Kidney capillary endothelial cell (primary cell): Measurements from ENCODE around the gene GPBAR1.

Experiments used
- DNase-seq: peaks from one replicate; pipeline ENCODE4 v3.0.0-alpha.2; 2018; ENCODE audit warnings: low spot score

GPBAR1 gene

GRCh38 chr2:218260742-218261422, at the start of gene GPBAR1:
TSS of gene GPBAR1 (plus strand) at chr2:218261015. CDS start at chr2:218262725, 1,710 bp downstream.
- no peak for DNase-seq

- no peak for DNase-seq
Measured at GRCh38 chr2:218214116-218214515, 46.7 kb upstream of the GPBAR1 start.

- DNase-seq: no peak
Measured at GRCh38 chr2:218216336-218216673, 44.5 kb upstream of the GPBAR1 start.

- DNase-seq: peak; percentile 87
Measured at GRCh38 chr2:218216674-218217359, 44.0 kb upstream of the GPBAR1 start, which contains the start of gene ARPC2. TSS of gene ARPC2 (plus strand) at chr2:218217189. CDS start at chr2:218217471, 282 bp downstream.

GRCh38 chr2:218217360-218218267, 43.2 kb upstream of the GPBAR1 start:
- no peak for DNase-seq

GRCh38 chr2:218218268-218219185, 42.3 kb upstream of the GPBAR1 start:
- DNase-seq: no peak

GRCh38 chr2:218219934-218220333, 40.9 kb upstream of the GPBAR1 start:
- no peak for DNase-seq

GRCh38 chr2:218221000-218221399, 39.8 kb upstream of the GPBAR1 start:
- DNase-seq: no peak

- DNase-seq: no peak
Measured at GRCh38 chr2:218223046-218223445, 37.8 kb upstream of the GPBAR1 start.

- no peak for DNase-seq
Measured at GRCh38 chr2:218224186-218224585, 36.6 kb upstream of the GPBAR1 start.

GRCh38 chr2:218226903-218227302, 33.9 kb upstream of the GPBAR1 start:
- no peak for DNase-seq

GRCh38 chr2:218228366-218229090, 32.3 kb upstream of the GPBAR1 start:
- no peak for DNase-seq

- DNase-seq: peak; percentile 81
Measured at GRCh38 chr2:218229239-218229638, 31.6 kb upstream of the GPBAR1 start.

GRCh38 chr2:218229851-218230250, 31.0 kb upstream of the GPBAR1 start:
- DNase-seq: no peak

- no peak for DNase-seq
Measured at GRCh38 chr2:218230882-218231281, 29.9 kb upstream of the GPBAR1 start.

GRCh38 chr2:218233543-218233942, 27.3 kb upstream of the GPBAR1 start:
- no peak for DNase-seq

- DNase-seq: no peak
Measured at GRCh38 chr2:218234521-218234920, 26.3 kb upstream of the GPBAR1 start.

GRCh38 chr2:218235017-218235416, 25.8 kb upstream of the GPBAR1 start:
- DNase-seq: no peak

GRCh38 chr2:218236829-218237228, 24.0 kb upstream of the GPBAR1 start:
- DNase-seq: no peak

- no peak for DNase-seq
Measured at GRCh38 chr2:218238887-218239286, 21.9 kb upstream of the GPBAR1 start.

GRCh38 chr2:218244204-218244603, 16.6 kb upstream of the GPBAR1 start:
- no peak for DNase-seq
